GM19324 (cell line): Measurements from ENCODE around the gene KCNQ4.

ENCODE experiments used
- ATAC-seq: cut with Tn5 transposase; IDR thresholded peaks from one replicate; pipeline ENCODE4 v1.9.1; 2021; ENCODE audit warnings: mild to moderate bottlenecking, moderate library complexity; ENCODE audit not compliant: unreplicated experiment, low FRiP score

The KCNQ4 gene

DNA sequence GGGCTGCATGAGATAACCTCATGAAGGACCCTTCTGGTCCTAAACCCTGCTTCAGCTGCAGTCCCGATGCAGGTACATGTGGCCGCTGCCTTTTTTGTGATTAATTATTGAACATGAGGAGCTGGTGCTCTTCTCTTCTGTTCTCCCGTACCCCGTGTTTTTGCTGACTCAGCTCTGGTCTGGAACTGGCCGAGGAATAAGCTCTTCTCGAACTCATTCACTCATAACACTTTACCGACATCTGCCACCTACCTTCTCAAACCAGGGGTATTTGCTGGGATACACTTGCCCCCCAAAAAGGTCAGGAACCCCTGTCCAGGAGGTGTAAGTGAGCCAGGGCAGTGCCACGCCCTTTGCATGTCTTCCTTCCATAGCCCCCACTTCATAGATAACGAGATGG, 31.8 kb downstream of the KCNQ4 start:
- no peak for ATAC-seq

DNA sequence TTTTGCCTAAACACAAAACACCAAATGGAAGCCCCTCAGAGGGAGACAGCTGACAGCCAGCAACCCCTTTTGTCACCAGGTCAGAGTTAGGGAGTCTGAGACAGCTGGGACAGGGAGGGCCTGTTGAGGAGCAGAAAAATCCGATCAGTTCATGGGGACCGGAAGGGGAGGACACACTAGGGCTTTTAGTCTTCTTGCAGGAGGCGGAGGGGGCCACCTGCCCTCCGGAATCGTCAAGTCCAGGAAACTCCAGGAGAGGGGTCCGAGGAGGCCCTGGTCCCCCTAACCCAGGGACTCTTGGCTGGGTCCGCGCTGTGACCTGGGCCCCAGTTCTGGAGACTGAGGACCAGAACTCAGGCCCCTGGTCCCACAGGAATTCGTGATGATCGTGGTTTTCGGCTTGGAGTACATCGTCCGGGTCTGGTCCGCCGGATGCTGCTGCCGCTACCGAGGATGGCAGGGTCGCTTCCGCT, 34.2 kb downstream of the KCNQ4 start:
- no peak for ATAC-seq

GRCh38 chr1:40818264-40818961, 34.8 kb downstream of the KCNQ4 start:
- peak; percentile 67 for ATAC-seq

DNA sequence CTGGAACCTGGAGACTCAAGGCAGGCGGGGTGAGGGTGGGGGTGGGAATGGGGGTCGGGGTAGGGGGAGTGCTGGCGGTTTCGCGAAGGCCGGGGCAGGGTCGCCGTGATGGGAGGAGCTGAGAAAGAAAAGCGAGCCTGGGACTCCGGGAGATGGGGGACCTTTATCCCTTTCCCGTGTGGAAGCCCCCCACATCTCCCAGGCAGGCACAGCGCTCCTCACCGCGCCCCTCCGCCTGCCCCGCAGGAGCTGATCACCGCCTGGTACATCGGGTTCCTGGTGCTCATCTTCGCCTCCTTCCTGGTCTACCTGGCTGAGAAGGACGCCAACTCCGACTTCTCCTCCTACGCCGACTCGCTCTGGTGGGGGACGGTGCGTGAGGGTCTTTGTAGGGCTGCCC, 35.5 kb downstream of the KCNQ4 start:
- no peak for ATAC-seq

- no peak for ATAC-seq
These were observed 36.7 kb downstream of the KCNQ4 start for GRCh38 chr1:40820251-40820797.

DNA sequence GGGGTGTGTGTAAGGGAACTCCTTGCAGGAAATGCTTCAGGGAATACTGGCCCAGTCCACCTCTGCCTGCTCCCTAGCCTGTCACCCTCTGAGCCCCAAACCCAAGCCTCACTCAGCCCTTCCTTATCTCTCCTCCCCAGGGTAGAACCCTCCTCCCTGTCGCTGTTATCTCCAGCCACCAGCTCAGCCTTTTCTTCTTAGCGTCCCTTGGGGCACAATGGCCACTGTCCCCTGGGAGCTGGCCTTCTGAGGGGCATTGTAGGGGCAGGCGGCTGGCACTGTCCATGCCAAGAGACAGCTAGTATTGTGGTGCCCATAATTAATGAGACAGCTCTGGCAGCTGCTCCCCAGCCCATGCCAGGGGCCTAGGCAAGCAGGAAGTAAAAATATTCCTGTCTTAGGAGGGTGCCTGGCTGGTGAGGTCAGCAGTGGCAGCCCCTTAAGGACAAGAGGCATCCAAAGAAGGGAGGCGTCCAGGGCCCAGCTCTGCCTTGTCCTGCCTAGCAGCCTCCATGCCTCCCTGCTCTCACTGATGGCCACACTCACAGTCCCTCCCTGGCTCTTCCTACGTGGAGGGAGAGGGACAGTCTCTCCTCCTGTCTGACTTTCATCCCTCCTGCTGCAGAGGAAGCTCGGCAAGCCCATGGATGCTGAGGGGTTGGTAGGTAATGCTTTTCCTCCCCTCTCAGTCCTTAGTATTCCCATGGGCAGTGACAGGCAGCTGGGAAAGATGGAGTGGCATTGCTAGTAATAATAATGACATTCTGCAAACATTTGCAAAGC, 37.5 kb downstream of the KCNQ4 start:
- ATAC-seq, result no peak

- no peak for ATAC-seq
These were observed 39.3 kb downstream of the KCNQ4 start for GRCh38 chr1:40822890-40823289.

DNA sequence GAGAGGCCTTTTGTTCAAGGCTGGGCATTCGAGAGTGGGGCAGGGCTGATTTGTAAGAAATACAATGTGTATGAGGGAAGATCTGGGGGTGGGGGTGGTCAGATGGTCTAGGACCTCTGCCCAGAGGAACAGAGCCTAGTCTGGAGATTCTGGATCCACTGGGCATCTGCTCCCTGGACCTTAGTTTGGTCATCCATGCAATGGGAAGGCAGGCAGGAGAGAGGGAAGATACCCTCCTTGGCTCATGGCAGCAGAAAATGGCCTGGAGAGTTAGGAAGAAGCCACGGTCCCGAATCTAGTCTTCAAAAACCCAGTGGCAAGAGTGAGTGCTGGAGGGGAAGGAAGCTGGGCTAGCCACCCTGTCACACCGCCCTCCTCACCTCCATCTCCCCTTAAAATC, 39.8 kb downstream of the KCNQ4 start:
- ATAC-seq, result no peak

GRCh38 chr1:40823983-40824382, 40.4 kb downstream of the KCNQ4 start:
- ATAC-seq, result no peak

DNA sequence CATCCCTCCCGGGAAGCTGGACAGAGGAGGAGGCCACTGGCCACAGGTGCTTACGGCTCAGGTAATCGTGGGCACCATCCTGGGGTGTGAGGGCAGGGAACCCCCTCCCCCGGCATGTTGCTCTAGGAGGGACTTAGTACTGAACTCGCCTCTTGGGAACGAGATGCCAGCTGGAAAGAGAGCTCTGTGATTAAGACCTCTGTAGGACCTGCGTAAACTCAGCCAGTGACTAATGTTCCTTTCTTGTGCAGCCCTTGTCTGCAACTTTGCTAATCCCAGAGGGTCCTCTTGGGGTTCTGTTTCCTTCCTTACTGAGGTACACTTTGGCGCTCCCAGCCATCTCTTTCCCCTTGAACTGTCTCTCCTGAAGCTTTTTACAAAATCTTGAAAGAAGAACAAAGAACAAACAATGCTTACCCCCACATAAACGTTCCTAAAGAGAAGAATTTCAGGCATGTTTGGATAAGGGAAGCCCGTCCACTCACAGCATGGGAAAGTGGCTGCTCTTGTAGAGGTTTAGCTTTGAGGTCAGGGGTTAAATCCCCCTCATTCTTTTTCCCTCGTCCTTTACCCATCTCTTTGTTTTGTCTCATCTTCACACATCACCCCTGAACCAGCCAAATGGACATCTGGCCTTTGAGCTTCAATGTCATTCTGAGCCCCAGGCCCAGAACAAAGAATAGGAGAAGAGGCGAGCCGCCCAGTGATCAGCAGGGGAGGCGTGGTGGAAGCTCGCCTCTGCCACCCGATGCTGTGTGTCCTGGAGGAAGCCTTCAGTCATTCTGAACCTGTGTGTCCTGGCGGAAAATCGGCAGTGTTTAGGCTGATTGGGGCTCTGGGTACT, 41.2 kb downstream of the KCNQ4 start:
- no peak for ATAC-seq

GRCh38 chr1:40825435-40825788, 41.8 kb downstream of the KCNQ4 start:
- no peak for ATAC-seq

DNA sequence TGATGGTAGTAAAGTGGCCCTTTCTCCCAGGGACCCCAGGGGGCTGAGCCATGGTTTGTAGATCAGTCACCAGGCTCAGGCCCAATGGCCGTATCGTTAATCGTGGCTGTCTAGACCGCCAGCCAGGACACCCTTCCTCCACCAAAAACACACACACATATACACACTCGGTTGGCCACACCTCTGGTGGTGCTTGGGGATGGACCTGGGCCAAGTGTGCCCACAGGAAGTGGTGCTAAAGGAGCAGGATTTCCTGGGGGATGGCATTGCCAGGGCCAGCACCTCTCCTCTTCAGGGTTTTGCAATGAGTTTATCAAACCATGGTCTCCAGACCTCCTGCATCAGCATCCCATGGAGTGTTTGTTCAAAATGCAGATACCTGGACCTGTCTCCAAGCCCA, 42.4 kb downstream of the KCNQ4 start:
- ATAC-seq, result no peak

GRCh38 chr1:40829631-40830245, 46.2 kb downstream of the KCNQ4 start:
- ATAC-seq, result no peak

DNA sequence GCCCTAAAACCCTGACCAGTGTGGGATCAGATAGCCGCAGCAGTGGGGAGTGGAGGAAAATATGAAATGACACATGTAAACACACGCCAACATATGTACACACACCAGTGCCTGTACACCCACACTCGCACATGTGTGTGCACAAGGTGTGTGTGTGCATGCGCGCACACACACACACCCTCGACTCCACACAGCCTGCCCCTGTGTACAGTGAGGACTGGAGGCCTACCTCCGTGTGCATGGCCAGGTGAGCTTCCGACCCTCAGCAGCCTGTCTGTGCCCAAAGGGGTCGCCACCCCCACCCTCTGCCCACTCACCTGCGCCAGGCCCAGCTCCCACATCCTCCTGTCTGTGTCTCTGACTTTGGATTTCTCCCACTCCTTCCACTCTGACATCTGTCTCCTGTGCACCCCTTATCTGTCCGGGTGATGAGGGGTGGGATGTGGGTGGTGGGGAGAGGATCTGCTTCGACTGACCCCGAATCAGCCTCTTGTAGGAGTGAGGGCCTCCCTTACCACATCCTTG, 46.9 kb downstream of the KCNQ4 start:
- no peak for ATAC-seq

DNA sequence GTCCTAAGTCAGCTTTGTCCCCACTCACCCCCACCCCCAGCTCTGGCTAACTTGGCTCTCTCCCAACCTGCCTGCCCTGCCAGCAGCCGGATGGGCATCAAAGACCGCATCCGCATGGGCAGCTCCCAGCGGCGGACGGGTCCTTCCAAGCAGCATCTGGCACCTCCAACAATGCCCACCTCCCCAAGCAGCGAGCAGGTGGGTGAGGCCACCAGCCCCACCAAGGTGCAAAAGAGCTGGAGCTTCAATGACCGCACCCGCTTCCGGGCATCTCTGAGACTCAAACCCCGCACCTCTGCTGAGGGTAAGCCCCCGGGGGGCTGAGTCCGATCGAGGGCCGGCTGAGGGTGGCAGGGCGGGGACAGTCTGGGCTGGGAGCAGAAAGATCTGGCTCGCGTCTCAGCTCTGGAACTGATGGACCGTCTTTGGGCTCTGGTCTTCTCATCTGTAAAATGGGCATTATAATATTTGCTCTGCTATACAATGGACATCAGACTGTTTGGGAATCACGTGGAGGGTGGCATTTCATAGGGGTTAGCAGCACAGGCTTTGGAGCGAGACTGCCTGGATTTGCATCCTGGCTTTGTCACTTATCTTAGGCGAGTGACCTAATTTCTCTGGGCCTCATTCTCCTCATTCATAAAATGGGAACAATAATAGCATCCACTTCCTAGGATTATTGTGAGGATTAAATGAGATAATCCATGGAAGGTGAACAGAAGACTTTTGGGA, 47.6 kb downstream of the KCNQ4 start:
- ATAC-seq, result no peak

- no peak for ATAC-seq
These were observed 50.4 kb downstream of the KCNQ4 start for GRCh38 chr1:40833979-40834378.

DNA sequence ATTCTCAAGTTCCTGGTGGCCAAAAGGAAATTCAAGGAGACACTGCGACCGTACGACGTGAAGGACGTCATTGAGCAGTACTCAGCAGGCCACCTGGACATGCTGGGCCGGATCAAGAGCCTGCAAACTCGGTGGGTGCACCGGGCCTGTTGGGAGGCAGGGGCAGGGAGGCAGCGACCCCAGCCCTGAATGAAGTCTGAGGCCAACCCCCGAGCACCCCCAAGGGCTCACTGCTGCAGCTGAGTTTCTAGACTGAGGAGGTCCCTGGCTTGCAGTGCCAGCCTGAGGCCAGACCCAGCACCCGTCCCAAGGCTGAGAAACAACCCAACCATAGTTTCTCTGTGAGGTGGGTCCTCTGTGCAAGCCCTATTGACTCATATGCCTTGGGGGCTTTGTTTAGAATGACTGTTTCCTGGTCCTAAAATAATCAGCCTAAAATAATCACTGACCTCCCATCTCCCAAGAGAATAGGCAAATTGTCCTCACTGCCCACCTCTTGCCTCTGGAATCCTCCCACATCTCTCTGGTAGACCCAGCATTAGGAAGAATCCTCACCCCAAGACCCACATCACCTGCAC, 51.5 kb downstream of the KCNQ4 start:
- ATAC-seq, result no peak

GRCh38 chr1:40836283-40836682, 52.7 kb downstream of the KCNQ4 start:
- no peak for ATAC-seq

DNA sequence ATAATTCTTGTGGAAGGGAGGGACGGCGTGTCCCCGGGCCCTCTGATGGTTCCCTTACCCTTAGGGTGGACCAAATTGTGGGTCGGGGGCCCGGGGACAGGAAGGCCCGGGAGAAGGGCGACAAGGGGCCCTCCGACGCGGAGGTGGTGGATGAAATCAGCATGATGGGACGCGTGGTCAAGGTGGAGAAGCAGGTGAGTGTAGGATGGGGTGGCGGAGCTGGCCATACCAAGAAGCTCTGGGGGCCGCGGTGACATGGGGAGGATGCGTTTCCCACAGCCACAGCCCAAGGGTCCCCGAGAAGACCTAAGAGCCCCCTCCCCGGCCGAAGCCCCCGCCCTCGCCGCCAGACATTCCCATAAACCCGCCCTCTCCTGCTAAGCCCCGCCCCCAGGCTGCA, 54.0 kb downstream of the KCNQ4 start:
- no peak for ATAC-seq
